Activated CD4-positive, alpha-beta T cell treated with anti-CD3 and anti-CD28 coated beads, Interleukin-2, amount 10 ng/mL, durations not matched to agents 24 days and 14 days (primary cell): ENCODE data around the gene SCN4A. TPM values are rescaled to one million over a fixed set of nuclear protein-coding genes. Genes with fewer than 3 reads are reported as not detected.

Experiments
- total RNA-seq: library from RNA; stranded (reverse); gene quantifications from 2 replicates; pipeline ENCODE4 v1.2.3, GENCODE V29; 2022

The SCN4A gene
- total RNA-seq, 1 donor from 2014 or later: 0.40 TPM

Other genes with a start within 250 kb of the SCN4A start
- gene STRADA, start 231.1 kb downstream of the SCN4A start, total RNA-seq: 50.4 and 54.6 TPM in 2 replicates
- gene CCDC47, start 199.3 kb downstream of the SCN4A start, total RNA-seq: 81.8 and 82.9 TPM in 2 replicates
- gene DDX42, start 198.7 kb downstream of the SCN4A start, total RNA-seq: 145 and 146 TPM in 2 replicates
- gene PSMC5, start 145.5 kb downstream of the SCN4A start, total RNA-seq: 189 and 199 TPM in 2 replicates
- gene FTSJ3, start 145.3 kb downstream of the SCN4A start, total RNA-seq: 99.6 and 100 TPM in 2 replicates
- gene SMARCD2, start 130.2 kb downstream of the SCN4A start, total RNA-seq: 120 and 121 TPM in 2 replicates
- not detected in 2 replicates for gene CSH2, start 99.2 kb downstream of the SCN4A start, total RNA-seq
- gene GH2, start 91.0 kb downstream of the SCN4A start, total RNA-seq: not detected in 2 replicates
- gene CSH1, start 76.3 kb downstream of the SCN4A start, total RNA-seq: not detected in 2 replicates
- gene CSHL1, start 61.7 kb downstream of the SCN4A start, total RNA-seq: not detected in 2 replicates
- not detected in 2 replicates for gene GH1, start 54.1 kb downstream of the SCN4A start, total RNA-seq
- 24.4 and 29.2 TPM in 2 replicates for gene CD79B, start 40.6 kb downstream of the SCN4A start, total RNA-seq
- 0.12 and 0.47 TPM in 2 replicates for gene PRR29, start 25.4 kb upstream of the SCN4A start, total RNA-seq
- gene ICAM2, start 47.7 kb upstream of the SCN4A start, total RNA-seq: 62.2 TPM in 2 replicates
- 41.3 and 52.1 TPM in 2 replicates for gene ERN1, start 157.2 kb upstream of the SCN4A start, total RNA-seq